K562 (cell line): Measurements from ENCODE around the gene DDX54. TPM values are rescaled to one million over a fixed set of nuclear protein-coding genes. Genes with fewer than 3 reads are reported as not detected.

Source experiments
- CHD1 ChIP-seq: fragments of 200-600 bp; sonication (generic); IDR thresholded peaks from one replicate; pipeline ENCODE4 v1.6.1; 2012; ENCODE audit warnings: mild to moderate bottlenecking, moderate library complexity, low read length, inconsistent platforms
- EWSR1 ChIP-seq: fragments of 450-650 bp; IDR thresholded peaks from 2 replicates; pipeline ENCODE4 v1.6.1; 2018; ENCODE audit warnings: borderline replicate concordance, mild to moderate bottlenecking, low read depth, moderate library complexity; ENCODE audit not compliant: partially characterized antibody
- FOXJ2 ChIP-seq: fragments of 200-800 bp; sonication (Bioruptor generic); IDR thresholded peaks from 2 replicates; pipeline ENCODE4 v1.6.1; 2016; ENCODE audit warnings: missing genetic modification characterization, missing compliant biosample characterization
- GTF2F1 ChIP-seq: IDR thresholded peaks from 2 replicates; pipeline ENCODE4 v1.6.1; 2011; ENCODE audit warnings: low read depth, low read length, improper control_type of control experiment
- HDGF ChIP-seq: fragments of 450-650 bp; IDR thresholded peaks from 2 replicates; pipeline ENCODE4 v1.6.1; 2016
- HMGN3 ChIP-seq: IDR thresholded peaks from 2 replicates; pipeline ENCODE4 v1.6.1; 2011; ENCODE audit warnings: borderline replicate concordance, low read depth, mild to moderate bottlenecking, mixed read lengths, low read length; ENCODE audit not compliant: insufficient read length; ENCODE audit errors: extremely low read depth
- IFI16 ChIP-seq: fragments of 250-450 bp; sonication (Bioruptor Pico); IDR thresholded peaks from 2 replicates; pipeline ENCODE4 v2.1.2; 2022; ENCODE audit warnings: mild to moderate bottlenecking, inconsistent platforms
- KDM5B ChIP-seq: fragments of 200-600 bp; sonication (generic); IDR thresholded peaks from 2 replicates; pipeline ENCODE4 v1.6.1; 2012; ENCODE audit warnings: low read depth, mild to moderate bottlenecking, moderate library complexity, low read length, control low read depth, inconsistent platforms; ENCODE audit not compliant: insufficient replicate concordance
- KHSRP ChIP-seq: fragments of 450-650 bp; IDR thresholded peaks from 2 replicates; pipeline ENCODE4 v1.6.1; 2017
- MECOM ChIP-seq: fragments of 250-450 bp; sonication (Bioruptor Pico); IDR thresholded peaks from 2 replicates; pipeline ENCODE4 v1.8.0; 2022; ENCODE audit warnings: inconsistent platforms
- MEF2D ChIP-seq: conservative IDR thresholded peaks from 2 replicates; pipeline ENCODE4 v1.6.1; 2016; ENCODE audit warnings: low read depth, missing genetic modification characterization, missing compliant biosample characterization
- PYGO2 ChIP-seq: fragments of 450-650 bp; IDR thresholded peaks from 2 replicates; pipeline ENCODE4 v1.6.1; 2016; ENCODE audit warnings: mild to moderate bottlenecking, missing genetic modification characterization, moderate library complexity, missing compliant biosample characterization
- SPI1 ChIP-seq: IDR thresholded peaks from 2 replicates; pipeline ENCODE4 v1.6.1; 2011; ENCODE audit warnings: low read depth, low read length, control low read depth, borderline replicate concordance
- ZBTB8A ChIP-seq: fragments of 450-650 bp; IDR thresholded peaks from 2 replicates; pipeline ENCODE4 v1.6.1; 2018; ENCODE audit warnings: mild to moderate bottlenecking, moderate library complexity; ENCODE audit not compliant: partially characterized antibody
- polyA plus RNA-seq, 8 experiments: library from polyadenylated mRNA; depleted of rRNA in 4 of 8; stranded (reverse) in 5 of 8; unstranded in 3 of 8; fragments of >200 nt; fragmentation: Nextera tagmentation in 2 of 8; fragmentation: Illumina TruSeq in 1 of 8; extraction: Ambion mirVana in 2 of 8; extraction: Trizol in 1 of 8; gene quantifications; 2 replicates each; pipeline versions ENCODE4 v1.2.1 to v1.2.3, GENCODE V29; 2011 to 2014; ENCODE audit warnings: inconsistent platforms in 1 of 8, missing spikeins in 1 of 8
- total RNA-seq, 7 experiments: library from RNA; depleted of rRNA in 6 of 7; stranded (reverse); fragments of >200 nt in 6 of 7; fragmentation: Illumina TruSeq in 2 of 7; extraction: Trizol in 2 of 7; gene quantifications; 2 replicates each; pipeline versions ENCODE4 v1.2.1 to v1.2.3, GENCODE V29; 2011 to 2021; ENCODE audit warnings: low replicate concordance in 1 of 7
- TF ChIP-seq, protein P1 (sequence below): fragments of 250-450 bp; sonication (Bioruptor Pico); IDR thresholded peaks from 2 replicates; pipeline ENCODE4 v1.5.0; 2020; ENCODE audit warnings: mild to moderate bottlenecking
- TF ChIP-seq, protein P2 (sequence below), 2 experiments: fragments of 450-650 bp; IDR thresholded peaks; 2 replicates each; pipeline ENCODE4 v1.6.1; 2016; ENCODE audit warnings: mild to moderate bottlenecking in 2 of 2, borderline replicate concordance in 1 of 2, low read depth in 1 of 2, moderate library complexity in 1 of 2
- TF ChIP-seq, protein P3 (sequence below): fragments of 450-650 bp; formaldehyde crosslinking; IDR thresholded peaks from 2 replicates; pipeline ENCODE4 v1.4.0; 2020; ENCODE audit warnings: mild to moderate bottlenecking

The DDX54 gene
- total and polyA plus RNA-seq, 9 of the 15 experiments (the other 6 are each of a cell fraction or from before 2014, with no cell fraction given), result 1.4 to 135 (median 51.4) TPM

DNA sequence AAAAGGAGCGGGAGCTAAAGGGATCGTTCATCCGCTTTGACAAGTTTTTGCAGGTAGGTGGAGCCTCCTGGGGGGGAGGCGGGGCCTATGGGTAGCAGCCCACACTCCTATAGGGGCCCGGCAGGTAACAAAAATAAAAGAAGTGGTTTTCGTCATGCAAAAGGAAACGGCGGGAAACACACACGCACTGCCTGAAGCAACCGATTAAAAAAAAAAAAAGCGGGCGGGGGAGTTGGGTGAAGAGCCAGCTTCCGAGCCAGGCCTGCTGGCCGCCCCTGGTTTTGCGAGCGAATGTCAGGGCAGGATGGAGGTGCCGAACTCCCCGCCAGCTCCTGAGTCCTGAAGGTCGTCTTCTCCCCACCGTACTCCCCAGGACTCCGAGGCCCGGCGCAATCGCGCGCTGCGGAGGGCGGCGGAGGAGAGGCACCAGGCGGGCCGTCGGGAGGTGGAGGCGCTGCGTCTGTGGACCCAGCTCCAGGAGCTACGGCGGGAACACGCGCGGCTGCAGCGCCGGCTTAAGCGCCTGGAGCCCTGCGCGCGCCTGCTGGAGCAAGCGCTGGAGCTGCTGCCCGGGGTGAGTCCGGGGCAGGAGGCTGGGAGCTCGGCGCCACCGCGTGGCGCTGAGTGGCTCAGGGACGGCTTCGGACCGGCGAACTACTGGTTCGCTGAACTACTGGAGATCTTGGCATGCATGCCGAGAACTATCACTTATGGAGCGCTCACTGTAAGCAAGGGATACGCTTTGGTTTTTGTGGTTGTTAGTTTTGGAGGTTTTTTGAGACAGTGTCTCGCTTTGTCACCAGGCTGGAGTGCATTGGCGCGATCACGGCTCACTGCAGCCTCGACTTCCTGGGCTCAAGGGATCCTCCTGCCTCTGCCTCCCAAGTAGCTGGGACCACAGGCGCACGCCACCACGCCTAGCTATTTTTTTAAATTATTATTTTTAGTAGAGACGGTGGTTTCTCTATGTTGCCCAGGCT lies 32.2 kb downstream of the DDX54 start (continued):
- TF ChIP-seq, protein P1, sequence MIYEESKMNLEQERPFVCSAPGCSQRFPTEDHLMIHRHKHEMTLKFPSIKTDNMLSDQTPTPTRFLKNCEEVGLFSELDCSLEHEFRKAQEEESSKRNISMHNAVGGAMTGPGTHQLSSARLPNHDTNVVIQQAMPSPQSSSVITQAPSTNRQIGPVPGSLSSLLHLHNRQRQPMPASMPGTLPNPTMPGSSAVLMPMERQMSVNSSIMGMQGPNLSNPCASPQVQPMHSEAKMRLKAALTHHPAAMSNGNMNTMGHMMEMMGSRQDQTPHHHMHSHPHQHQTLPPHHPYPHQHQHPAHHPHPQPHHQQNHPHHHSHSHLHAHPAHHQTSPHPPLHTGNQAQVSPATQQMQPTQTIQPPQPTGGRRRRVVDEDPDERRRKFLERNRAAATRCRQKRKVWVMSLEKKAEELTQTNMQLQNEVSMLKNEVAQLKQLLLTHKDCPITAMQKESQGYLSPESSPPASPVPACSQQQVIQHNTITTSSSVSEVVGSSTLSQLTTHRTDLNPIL (CRISPR knock-in tag), result no peak
- TF ChIP-seq, protein P2, sequence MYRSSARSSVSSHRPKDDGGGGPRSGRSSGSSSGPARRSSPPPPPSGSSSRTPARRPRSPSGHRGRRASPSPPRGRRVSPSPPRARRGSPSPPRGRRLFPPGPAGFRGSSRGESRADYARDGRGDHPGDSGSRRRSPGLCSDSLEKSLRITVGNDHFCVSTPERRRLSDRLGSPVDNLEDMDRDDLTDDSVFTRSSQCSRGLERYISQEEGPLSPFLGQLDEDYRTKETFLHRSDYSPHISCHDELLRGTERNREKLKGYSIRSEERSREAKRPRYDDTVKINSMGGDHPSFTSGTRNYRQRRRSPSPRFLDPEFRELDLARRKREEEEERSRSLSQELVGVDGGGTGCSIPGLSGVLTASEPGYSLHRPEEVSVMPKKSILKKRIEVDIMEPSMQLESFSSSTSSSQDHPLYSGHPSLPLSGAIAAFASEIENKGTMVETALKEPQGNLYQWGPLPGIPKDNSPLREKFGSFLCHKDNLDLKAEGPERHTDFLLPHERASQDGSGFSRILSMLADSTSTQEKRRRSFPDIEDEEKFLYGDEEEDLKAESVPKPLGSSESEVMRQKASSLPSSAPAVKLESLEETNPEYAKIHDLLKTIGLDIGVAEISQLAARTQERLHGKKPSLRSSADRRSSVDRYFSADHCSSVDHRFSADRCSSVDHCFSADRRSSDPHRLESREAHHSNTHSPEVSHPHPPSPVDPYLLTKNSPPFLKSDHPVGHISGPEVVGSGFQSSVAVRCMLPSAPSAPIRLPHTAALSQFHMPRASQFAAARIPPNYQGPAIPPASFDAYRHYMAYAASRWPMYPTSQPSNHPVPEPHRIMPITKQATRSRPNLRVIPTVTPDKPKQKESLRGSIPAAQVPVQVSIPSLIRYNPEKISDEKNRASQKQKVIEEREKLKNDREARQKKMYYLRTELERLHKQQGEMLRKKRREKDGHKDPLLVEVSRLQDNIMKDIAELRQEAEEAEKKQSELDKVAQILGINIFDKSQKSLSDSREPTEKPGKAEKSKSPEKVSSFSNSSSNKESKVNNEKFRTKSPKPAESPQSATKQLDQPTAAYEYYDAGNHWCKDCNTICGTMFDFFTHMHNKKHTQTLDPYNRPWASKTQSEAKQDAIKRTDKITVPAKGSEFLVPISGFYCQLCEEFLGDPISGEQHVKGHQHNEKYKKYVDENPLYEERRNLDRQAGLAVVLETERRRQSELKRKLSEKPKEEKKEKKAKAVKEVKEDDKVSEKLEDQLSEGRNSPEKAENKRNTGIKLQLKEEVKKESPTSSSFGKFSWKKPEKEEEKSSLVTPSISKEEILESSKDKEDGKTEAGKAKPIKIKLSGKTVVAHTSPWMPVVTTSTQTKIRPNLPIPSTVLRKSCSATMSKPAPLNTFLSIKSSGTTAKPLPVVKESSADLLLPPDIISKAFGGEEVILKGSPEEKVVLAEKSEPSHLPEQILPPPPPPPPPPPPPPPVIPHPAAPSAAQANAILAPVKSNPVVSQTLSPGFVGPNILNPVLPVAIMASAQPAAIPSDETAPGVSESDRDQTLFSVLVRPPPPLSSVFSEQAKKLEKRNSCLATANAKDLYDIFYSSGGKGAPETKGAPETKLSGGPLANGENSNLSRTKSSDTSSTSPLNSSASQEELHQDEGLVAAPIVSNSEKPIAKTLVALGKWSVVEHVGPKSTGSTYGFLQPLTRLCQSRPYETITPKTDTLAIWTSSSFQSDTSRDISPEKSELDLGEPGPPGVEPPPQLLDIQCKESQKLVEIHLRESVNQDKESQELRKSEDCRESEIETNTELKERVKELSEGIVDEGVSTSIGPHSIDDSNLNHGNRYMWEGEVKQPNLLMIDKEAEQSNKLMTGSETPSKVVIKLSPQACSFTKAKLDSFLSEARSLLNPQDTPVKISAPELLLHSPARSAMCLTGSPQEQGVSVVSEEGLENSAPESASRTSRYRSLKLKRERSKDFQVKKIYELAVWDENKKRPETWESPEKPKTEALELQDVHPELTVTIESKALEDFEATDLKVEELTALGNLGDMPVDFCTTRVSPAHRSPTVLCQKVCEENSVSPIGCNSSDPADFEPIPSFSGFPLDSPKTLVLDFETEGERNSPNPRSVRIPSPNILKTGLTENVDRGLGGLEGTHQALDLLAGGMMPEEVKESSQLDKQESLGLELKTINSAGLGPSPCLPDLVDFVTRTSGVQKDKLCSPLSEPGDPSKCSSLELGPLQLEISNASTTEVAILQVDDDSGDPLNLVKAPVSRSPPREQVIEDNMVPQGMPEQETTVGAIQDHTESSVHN (IDR thresholded peaks at IDR 0.05; ENCODE audit: borderline replicate concordance in 1 of 2, low read depth in 1 of 2), result no peak
- no peak for TF ChIP-seq FOXJ2 (tag)
- TF ChIP-seq KHSRP, result no peak
- no peak for TF ChIP-seq ZBTB8A
- TF ChIP-seq MEF2D, result no peak
- TF ChIP-seq IFI16 (CRISPR knock-in tag), result no peak
- TF ChIP-seq SPI1, result no peak
- no peak for TF ChIP-seq EWSR1
- TF ChIP-seq MECOM (CRISPR knock-in tag), result no peak
- no peak for TF ChIP-seq CHD1
- no peak for TF ChIP-seq PYGO2
- TF ChIP-seq, protein P3, sequence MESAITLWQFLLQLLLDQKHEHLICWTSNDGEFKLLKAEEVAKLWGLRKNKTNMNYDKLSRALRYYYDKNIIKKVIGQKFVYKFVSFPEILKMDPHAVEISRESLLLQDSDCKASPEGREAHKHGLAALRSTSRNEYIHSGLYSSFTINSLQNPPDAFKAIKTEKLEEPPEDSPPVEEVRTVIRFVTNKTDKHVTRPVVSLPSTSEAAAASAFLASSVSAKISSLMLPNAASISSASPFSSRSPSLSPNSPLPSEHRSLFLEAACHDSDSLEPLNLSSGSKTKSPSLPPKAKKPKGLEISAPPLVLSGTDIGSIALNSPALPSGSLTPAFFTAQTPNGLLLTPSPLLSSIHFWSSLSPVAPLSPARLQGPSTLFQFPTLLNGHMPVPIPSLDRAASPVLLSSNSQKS (CRISPR knock-in tag), result no peak
- no peak for TF ChIP-seq HDGF
- TF ChIP-seq KDM5B, result no peak
- peak; percentile 57 for TF ChIP-seq HMGN3
- TF ChIP-seq GTF2F1, result no peak
